HPDE6-E6E7 (cell line): ENCODE measurements around the gene USP7.

Experiments used
- DNase-seq: peaks from one replicate; pipeline ENCODE4 v3.0.0; 2011; ENCODE audit warnings: missing footprints; ENCODE audit errors: extremely low spot score

USP7 gene

GRCh38 chr16:8862309-8863130 lies 101.2 kb downstream of the USP7 start:
- no peak for DNase-seq

GRCh38 chr16:8861563-8862308 lies 102.0 kb downstream of the USP7 start:
- no peak for DNase-seq

- no peak for DNase-seq
Measured at GRCh38 chr16:8859913-8860881, 103.5 kb downstream of the USP7 start.

GRCh38 chr16:8858994-8859912 lies 104.5 kb downstream of the USP7 start:
- DNase-seq, result no peak

- DNase-seq, result no peak
Measured at GRCh38 chr16:8855972-8856371, 107.7 kb downstream of the USP7 start.

- no peak for DNase-seq
Measured at GRCh38 chr16:8855051-8855786, 108.5 kb downstream of the USP7 start.

GRCh38 chr16:8854298-8854948 lies 109.3 kb downstream of the USP7 start:
- no peak for DNase-seq

GRCh38 chr16:8853611-8854010 lies 110.1 kb downstream of the USP7 start:
- DNase-seq, result no peak

- no peak for DNase-seq
Measured at GRCh38 chr16:8853150-8853549, 110.6 kb downstream of the USP7 start.

GRCh38 chr16:8852534-8852933 lies 111.2 kb downstream of the USP7 start:
- no peak for DNase-seq

GRCh38 chr16:8851761-8852403 lies 111.8 kb downstream of the USP7 start:
- no peak for DNase-seq

GRCh38 chr16:8850279-8850885 lies 113.3 kb downstream of the USP7 start:
- peak; percentile 82 for DNase-seq

GRCh38 chr16:8849411-8850011 lies 114.2 kb downstream of the USP7 start:
- peak; percentile 61 for DNase-seq

- DNase-seq, result peak; percentile 86
Measured at GRCh38 chr16:8848939-8849391, 114.7 kb downstream of the USP7 start.

GRCh38 chr16:8848231-8848938 lies 115.3 kb downstream of the USP7 start:
- DNase-seq, result no peak

GRCh38 chr16:8847623-8848022 lies 116.1 kb downstream of the USP7 start:
- no peak for DNase-seq

GRCh38 chr16:8847145-8847544 lies 116.6 kb downstream of the USP7 start:
- DNase-seq, result no peak
